Kidney (tissue), 14 donors: ENCODE results near the gene TBC1D10B. TPM values are rescaled to one million over a fixed set of nuclear protein-coding genes. Genes with fewer than 3 reads are reported as not detected.

ENCODE experiments used
- DNase-seq, 5 donors: peaks; one replicate each; pipeline ENCODE4 v3.0.0-alpha.2; 2013 to 2020
- FAIRE-seq: peaks from 2 replicates; lab custom pipeline; 2012; peaks lifted over from hg19 to GRCh38; lab: Jason Lieb, UNC
- H3K27ac ChIP-seq, 2 donors: one replicate each; pipeline ENCODE4 v1.7.0; 2013; ENCODE audit warnings: low read depth in 2 of 2, low read length in 2 of 2, inconsistent platforms in 1 of 2
- H3K27me3 ChIP-seq: one replicate; pipeline ENCODE4 v1.7.1; 2013; ENCODE audit warnings: low read length, inconsistent platforms; ENCODE audit not compliant: control insufficient read depth, insufficient read depth
- H3K36me3 ChIP-seq, 3 donors: one replicate each; pipeline versions ENCODE4 v1.7.0 to v1.7.1; 2013; ENCODE audit warnings: low read length in 3 of 3, control low read depth in 1 of 3, inconsistent platforms in 1 of 3; ENCODE audit not compliant: insufficient read depth in 3 of 3, control insufficient read depth in 2 of 3
- H3K4me1 ChIP-seq, 3 donors: one replicate each; pipeline versions ENCODE4 v1.7.0 to v1.7.1; 2013; ENCODE audit warnings: low read length in 3 of 3, inconsistent platforms in 1 of 3, low read depth in 1 of 3; ENCODE audit not compliant: control insufficient read depth in 2 of 3, insufficient read depth in 2 of 3
- H3K4me3 ChIP-seq, 3 donors: one replicate each; pipeline versions ENCODE4 v1.7.0 to v1.8.1; 2013; ENCODE audit warnings: low read length in 3 of 3, control low read depth in 1 of 3, inconsistent platforms in 1 of 3
- H3K9ac ChIP-seq, 3 donors: one replicate each; pipeline versions ENCODE4 v1.7.0 to v1.7.1; 2013; ENCODE audit warnings: low read length in 3 of 3, control low read depth in 1 of 3, inconsistent platforms in 1 of 3
- H3K9me3 ChIP-seq, 3 donors: one replicate each; pipeline versions ENCODE4 v1.7.0 to v1.7.1; 2013; ENCODE audit warnings: low read length in 3 of 3, control low read depth in 1 of 3, inconsistent platforms in 1 of 3; ENCODE audit not compliant: control insufficient read depth in 2 of 3, insufficient read depth in 1 of 3
- CTCF ChIP-seq: IDR thresholded peaks from 3 replicates; pipeline ENCODE4 v1.5.1; 2012; ENCODE audit warnings: mild to moderate bottlenecking, moderate library complexity, borderline replicate concordance; ENCODE audit not compliant: insufficient read depth; ENCODE audit errors: extremely low read depth
- intact Hi-C: fragments of 100-400 bp; cut with DNase I; formaldehyde crosslinking; loops from one replicate; pipeline ENCODE4 v1.11.1; 2022
- polyA plus RNA-seq: library from polyadenylated mRNA; stranded (reverse); fragments of 350-450 nt; fragmentation: Illumina TruSeq; extraction: RNeasy Lipid Tissue Mini Kit (QIAGEN cat#74804); gene quantifications from one replicate; pipeline ENCODE4 v1.2.3, GENCODE V29; 2014; ENCODE audit warnings: low read depth, low replicate concordance; ENCODE audit not compliant: insufficient read depth
- total RNA-seq: library from RNA; stranded (reverse); fragmentation: NEBNext Ultra II Directional; extraction: Animal tissue kit (Norgen Biotek cat#: 25700); gene quantifications from one replicate; pipeline ENCODE4 v1.2.1, GENCODE V29; 2021
- donor health status: control.
- donor health status: control.
- donor health status: control.
- donor health status: control.
- donor health status: control.
- donor health status: DM: yes; HTN: yes; CAD: no.
- donor health status: Normal renal cell carcinoma (clear cell type).

TBC1D10B gene
- total and polyA plus RNA-seq, 2 donors from 2014 or later = 30.1 to 32.7 TPM

- Histone ChIP-seq H3K27ac (peak overlapping the region; percentile 78 to 92), H3K36me3 (peaks cover 0 to 5% (median 4%) of the 10 kb centered on the region in 3 donors), H3K4me3 (no peak overlapping the region), H3K27me3 (no peaks in the 10 kb centered on the region), H3K9ac (peak overlapping the region in 1 of 3 donors; percentile 80), H3K4me1 (peaks cover 0 to 25% (median 9%) of the 10 kb centered on the region in 3 donors), H3K9me3 (no peaks in the 10 kb centered on the region)
- intact Hi-C loops = no loop called here
- TF ChIP-seq CTCF = no peak
- FAIRE-seq (no peak), DNase-seq (peak in 1 of 5 donors; percentile 35)
These were observed 43.9 kb upstream of the TBC1D10B start for GRCh38 chr16:30414159-30414558.

GRCh38 chr16:30413112-30413806, 43.0 kb upstream of the TBC1D10B start:
- Histone ChIP-seq H3K27me3 (no peaks in the 10 kb centered on the region), H3K9ac (peak overlapping the region in 1 of 3 donors; percentile 80), H3K9me3 (no peaks in the 10 kb centered on the region), H3K4me3 (no peak overlapping the region), H3K36me3 (peaks cover 0 to 5% (median 4%) of the 10 kb centered on the region in 3 donors), H3K27ac (peak overlapping the region; percentile 79 to 92), H3K4me1 (peaks cover 0 to 25% (median 12%) of the 10 kb centered on the region in 3 donors)
- intact Hi-C loops = no loop called here
- peak; percentile 21 for FAIRE-seq
- TF ChIP-seq CTCF = no peak
- DNase-seq = no peak

GRCh38 chr16:30409125-30410060, 39.1 kb upstream of the TBC1D10B start:
- peak overlapping the region in 1 of 3 donors; percentile 43 for H3K9ac ChIP-seq
- peaks cover 0 to 5% (median 4%) of the 10 kb centered on the region in 3 donors for H3K36me3 ChIP-seq
- H3K4me1 ChIP-seq = peaks cover 0 to 25% (median 17%) of the 10 kb centered on the region in 3 donors
- H3K4me3 ChIP-seq = peak overlapping the region in 1 of 3 donors; percentile 25
- peak; percentile 93 to 96 (median 94) for DNase-seq
- peak overlapping the region in 1 of 2 donors; percentile 30 for H3K27ac ChIP-seq
- no peaks in the 10 kb centered on the region for H3K27me3 ChIP-seq
- intact Hi-C loops = no loop called here
- no peak for FAIRE-seq
- peak; percentile 96 for TF ChIP-seq CTCF
- no peaks in the 10 kb centered on the region for H3K9me3 ChIP-seq
